H1 (cell line): Measurements from ENCODE around the gene ADSS1. TPM values are rescaled to one million over a fixed set of nuclear protein-coding genes. Genes with fewer than 3 reads are reported as not detected.

ENCODE experiments used
- CTCF ChIA-PET: fragments of 300-600 bp; sonication (Branson Sonifier 250); formaldehyde crosslinking; loops from one replicate; lab custom pipeline; 2021; ENCODE audit not compliant: partially characterized antibody; lab: Charles Lee
- POLR2A ChIA-PET: fragments of 300-600 bp; sonication (Branson Sonifier 250); formaldehyde crosslinking; loops from one replicate; lab custom pipeline; 2021; ENCODE audit warnings: inconsistent platforms; ENCODE audit not compliant: partially characterized antibody; lab: Charles Lee
- DNase-seq, 2 experiments: peaks; one replicate each; pipeline versions ENCODE4 v3.0.0 to v3.0.0-alpha.2; 2010 to 2022; ENCODE audit warnings: low spot score in 2 of 2, low read depth in 1 of 2, mixed read lengths in 1 of 2
- FAIRE-seq: peaks from 2 replicates; lab custom pipeline; 2011; peaks lifted over from hg19 to GRCh38; lab: Jason Lieb, UNC
- H2AFZ ChIP-seq: 2 replicates; pipeline ENCODE4 v1.8.1; 2012; ENCODE audit warnings: low read length, inconsistent platforms
- H2AK5ac ChIP-seq: 2 replicates; pipeline ENCODE4 v1.6.1; 2013; ENCODE audit warnings: low read depth, low read length
- H2BK120ac ChIP-seq: replicated peaks from 2 replicates; pipeline ENCODE3; 2013; ENCODE audit warnings: low read depth, low read length, inconsistent platforms
- H2BK12ac ChIP-seq: 2 replicates; pipeline ENCODE4 v1.6.1; 2013; ENCODE audit warnings: low read depth, low read length
- H2BK15ac ChIP-seq: 2 replicates; pipeline ENCODE4 v1.6.1; 2013; ENCODE audit warnings: low read length
- H2BK20ac ChIP-seq: 2 replicates; pipeline ENCODE4 v1.6.1; 2013; ENCODE audit warnings: low read length
- H2BK5ac ChIP-seq: 2 replicates; pipeline ENCODE4 v1.6.1; 2013; ENCODE audit warnings: low read depth, low read length
- H3K14ac ChIP-seq: 2 replicates; pipeline ENCODE4 v1.6.1; 2013; ENCODE audit warnings: inconsistent platforms; ENCODE audit not compliant: insufficient read length
- H3K18ac ChIP-seq: 2 replicates; pipeline ENCODE4 v1.6.1; 2013; ENCODE audit warnings: low read length; ENCODE audit errors: extremely low read depth
- H3K23ac ChIP-seq: 2 replicates; pipeline ENCODE4 v1.6.1; 2013; ENCODE audit warnings: inconsistent platforms; ENCODE audit not compliant: insufficient read length
- H3K23me2 ChIP-seq: 2 replicates; pipeline ENCODE4 v1.6.1; 2013; ENCODE audit warnings: low read depth, low read length
- H3K27ac ChIP-seq: 2 replicates; pipeline ENCODE4 v1.6.1; 2011; ENCODE audit warnings: low read depth, low read length, inconsistent platforms
- H3K27me3 ChIP-seq, 4 experiments: replicated peaks in 1 of 4; 1 replicate in 1 of 4; 2 replicates in 3 of 4; pipeline versions ENCODE4 v1.6.1 to v1.8.1; 2011 to 2013; ENCODE audit warnings: low read length in 3 of 4, mild to moderate bottlenecking in 3 of 4, inconsistent platforms in 2 of 4, mixed read lengths in 2 of 4, moderate library complexity in 1 of 4; ENCODE audit not compliant: control insufficient read depth in 3 of 4, insufficient read depth in 3 of 4; ENCODE audit errors: extremely low read depth in 1 of 4
- H3K36me3 ChIP-seq, 4 experiments: 2 replicates each; pipeline versions ENCODE4 v1.6.1 to v1.8.1; 2011 to 2013; ENCODE audit warnings: mild to moderate bottlenecking in 4 of 4, low read length in 3 of 4, moderate library complexity in 2 of 4, control low read depth in 1 of 4, inconsistent platforms in 1 of 4; ENCODE audit not compliant: insufficient read depth in 4 of 4, control insufficient read depth in 2 of 4
- H3K4ac ChIP-seq: replicated peaks from 2 replicates; pipeline ENCODE3; 2013; ENCODE audit warnings: low read length, low read depth, mixed read lengths, inconsistent platforms; ENCODE audit not compliant: insufficient read length
- H3K4me1 ChIP-seq, 4 experiments: replicated peaks in 1 of 4; 1 replicate in 1 of 4; 2 replicates in 3 of 4; pipeline versions ENCODE4 v1.6.1 to v1.8.1; 2011 to 2013; ENCODE audit warnings: low read length in 3 of 4, inconsistent platforms in 2 of 4, mixed read lengths in 1 of 4; ENCODE audit not compliant: insufficient read depth in 4 of 4, control insufficient read depth in 3 of 4
- H3K4me2 ChIP-seq, 2 experiments: 2 replicates each; pipeline versions ENCODE4 v1.6.1 to v1.8.1; 2011 to 2013; ENCODE audit warnings: low read depth in 2 of 2, low read length in 2 of 2, control low read depth in 1 of 2, inconsistent platforms in 1 of 2, mild to moderate bottlenecking in 1 of 2; ENCODE audit not compliant: insufficient read depth in 1 of 2
- H3K4me3 ChIP-seq, 4 experiments: fragments of 200-600, 300-600 bp in 1 of 4; sonication (generic), shearing (Covaris generic), sonication (Bioruptor Twin) in 1 of 4; 2 replicates each; pipeline versions ENCODE4 v1.5.1 to v1.8.1; 2011 to 2016; ENCODE audit warnings: low read length in 4 of 4, low read depth in 3 of 4, control low read depth in 2 of 4, inconsistent platforms in 2 of 4, mild to moderate bottlenecking in 2 of 4, mixed read lengths in 1 of 4, moderate library complexity in 1 of 4; ENCODE audit not compliant: insufficient read depth in 2 of 4; ENCODE audit errors: extremely low read depth in 1 of 4
- H3K56ac ChIP-seq: replicated peaks from 2 replicates; pipeline ENCODE3; 2013; ENCODE audit warnings: low read depth, mild to moderate bottlenecking, mixed read lengths, low read length, inconsistent platforms; ENCODE audit not compliant: insufficient read length
- H3K79me1 ChIP-seq: 2 replicates; pipeline ENCODE4 v1.6.1; 2013; ENCODE audit warnings: low read depth, low read length, control low read depth
- H3K79me2 ChIP-seq, 2 experiments: 2 replicates each; pipeline versions ENCODE4 v1.6.1 to v1.8.1; 2012 to 2013; ENCODE audit warnings: low read length in 2 of 2, mild to moderate bottlenecking in 2 of 2, inconsistent platforms in 1 of 2; ENCODE audit not compliant: insufficient read depth in 2 of 2, control insufficient read depth in 1 of 2
- H3K9ac ChIP-seq, 4 experiments: replicated peaks in 1 of 4; 1 replicate in 1 of 4; 2 replicates in 3 of 4; pipeline versions ENCODE4 v1.6.1 to v1.8.1; 2011 to 2013; ENCODE audit warnings: low read depth in 3 of 4, low read length in 3 of 4, control low read depth in 2 of 4, mild to moderate bottlenecking in 2 of 4, moderate library complexity in 2 of 4, inconsistent platforms in 1 of 4; ENCODE audit errors: extremely low read depth in 1 of 4
- H3K9me3 ChIP-seq, 2 experiments: 2 replicates each; pipeline versions ENCODE4 v1.6.1 to v1.8.1; 2012 to 2013; ENCODE audit warnings: mild to moderate bottlenecking in 2 of 2, moderate library complexity in 2 of 2, control low read depth in 1 of 2, inconsistent platforms in 1 of 2, low read depth in 1 of 2, low read length in 1 of 2, mixed read lengths in 1 of 2; ENCODE audit not compliant: insufficient read depth in 2 of 2
- H4K20me1 ChIP-seq, 2 experiments: replicated peaks in 1 of 2; 2 replicates each; pipeline versions ENCODE3 to v1.8.1; 2011 to 2013; ENCODE audit warnings: inconsistent platforms in 2 of 2, low read length in 2 of 2, mild to moderate bottlenecking in 1 of 2; ENCODE audit not compliant: insufficient read depth in 2 of 2, control insufficient read depth in 1 of 2
- H4K5ac ChIP-seq: 2 replicates; pipeline ENCODE4 v1.6.1; 2013; ENCODE audit warnings: low read length, low read depth, mixed read lengths, inconsistent platforms; ENCODE audit not compliant: insufficient read length
- H4K8ac ChIP-seq: 2 replicates; pipeline ENCODE4 v1.8.0; 2013; ENCODE audit warnings: mild to moderate bottlenecking, moderate library complexity, low read length, inconsistent platforms; ENCODE audit not compliant: insufficient read depth; ENCODE audit errors: extremely low read depth
- H4K91ac ChIP-seq: replicated peaks from 2 replicates; pipeline ENCODE3; 2013; ENCODE audit warnings: low read length, mixed read lengths, inconsistent platforms; ENCODE audit not compliant: insufficient read length
- CBX8 ChIP-seq: fragments of 300-800, 300-1000 bp; sonication (generic); IDR thresholded peaks from 2 replicates; pipeline ENCODE4 v1.7.1; 2016; ENCODE audit warnings: low read depth, low read length, borderline replicate concordance
- CHD2 ChIP-seq: IDR thresholded peaks from 2 replicates; pipeline ENCODE4 v1.6.1; 2012; ENCODE audit warnings: low read length, improper control_type of control experiment
- MAFK ChIP-seq: IDR thresholded peaks from 2 replicates; pipeline ENCODE4 v1.6.1; 2012; ENCODE audit warnings: low read depth, mild to moderate bottlenecking, improper control_type of control experiment, low read length
- PHF8 ChIP-seq: fragments of 200-600 bp; sonication (generic); conservative IDR thresholded peaks from 2 replicates; pipeline ENCODE4 v1.7.1; 2012; ENCODE audit warnings: low read depth, mild to moderate bottlenecking, inconsistent platforms, low read length, moderate library complexity
- POLR2AphosphoS5 ChIP-seq: IDR thresholded peaks from 2 replicates; pipeline ENCODE4 v1.6.1; 2011; ENCODE audit warnings: low read depth, low read length
- WGBS, 2 experiments: shearing (Covaris generic) in 1 of 2; methylation state at CpG; one replicate each; pipeline versions ENCODE4 v1.1.6 to v1.1.7; 2013 to 2015; ENCODE audit warnings: low lambda C conversion rate in 2 of 2, mixed read lengths in 2 of 2, inconsistent platforms in 1 of 2, low coverage in 1 of 2, missing lambda C conversion rate in 1 of 2; ENCODE audit not compliant: insufficient replicate concordance in 2 of 2, insufficient coverage in 1 of 2, insufficient read length in 1 of 2; ENCODE audit errors: extremely low coverage in 1 of 2, missing lambda C conversion rate in 1 of 2; 5-methylcytosine and 5-hydroxymethylcytosine counted together
- polyA plus RNA-seq, 7 experiments: library from polyadenylated mRNA; depleted of rRNA in 3 of 7; stranded (reverse) in 5 of 7; unstranded in 2 of 7; fragments of >200 nt in 5 of 7; fragments of 200-250 nt in 2 of 7; gene quantifications; 1 replicate in 5 of 7; 2 replicates in 1 of 7; 4 replicates in 1 of 7; pipeline versions ENCODE4 v1.2.1 to v1.2.3, GENCODE V29; 2011 to 2013; ENCODE audit warnings: missing spikeins in 2 of 7, mixed read lengths in 2 of 7
- total RNA-seq: library from RNA; stranded (reverse); fragmentation: NEBNext Ultra II Directional; extraction: Animal tissue kit (Norgen Biotek cat#: 25700); gene quantifications from 2 replicates; pipeline ENCODE4 v1.2.1, GENCODE V29; 2021
- TF ChIP-seq, protein P1 (sequence below): IDR thresholded peaks from 2 replicates; pipeline ENCODE4 v1.6.1; 2012; ENCODE audit warnings: inconsistent platforms

ADSS1 gene
- total and polyA plus RNA-seq, 2 of the 8 experiments (the other 6 are each of a cell fraction or from before 2014, with no cell fraction given) = 7.1 to 7.9 TPM

GRCh38 chr14:104721505-104722431 is 2.3 kb upstream of the ADSS1 start:
- ChIA-PET POLR2A (interaction anchor here (0.6 to 2.7 kb wide), 9 partner anchors 9 to 71 kb away, joined by 3 to 10 read pairs (median 4); partner anchors contain the start of gene SIVA1), CTCF (interaction anchor here (0.8 to 2.8 kb wide), 9 partner anchors 9 to 430 kb away, joined by 3 to 16 read pairs (median 3); no protein-coding TSS in a partner anchor)

More at GRCh38 chr14:104721505-104722431, 2.3 kb upstream of the ADSS1 start:
- Histone ChIP-seq H4K91ac (no peak overlapping the region), H2BK5ac (no peak overlapping the region), H3K18ac (no peak overlapping the region), H3K4me1 (peaks cover 0 to 18% (median 10%) of the 10 kb centered on the region in 4 experiments; a peak in 6 of 7 replicates), H3K4me2 (no peak overlapping the region), H2AFZ (no peak overlapping the region), H3K79me2 (no peaks in the 10 kb centered on the region), H4K5ac (no peak overlapping the region), H3K23me2 (peaks cover 9% of the 10 kb centered on the region; the same call in 1 of the 2 replicates), H2BK15ac (no peak overlapping the region), H3K56ac (no peak overlapping the region), H2AK5ac (no peak overlapping the region), H3K27ac (no peak overlapping the region), H3K36me3 (peaks cover 0 to 3% (median 0%) of the 10 kb centered on the region in 4 experiments; a peak in 1 of 8 replicates), H3K9ac (no peak overlapping the region), H2BK120ac (no peak overlapping the region), H2BK12ac (no peak overlapping the region), H4K20me1 (peaks cover 0 to 4% of the 10 kb centered on the region in 2 experiments), H3K23ac (no peak overlapping the region), H3K4me3 (no peak overlapping the region), H3K27me3 (no peaks in the 10 kb centered on the region; a peak in 1 of 7 replicates), H4K8ac (no peak overlapping the region; the same call in 1 of the 2 replicates), H3K79me1 (no peaks in the 10 kb centered on the region), H3K4ac (no peak overlapping the region), H3K9me3 (no peaks in the 10 kb centered on the region), H3K14ac (no peak overlapping the region), H2BK20ac (no peak overlapping the region)
- FAIRE-seq (no peak), DNase-seq (no peak)
- WGBS, 2 experiments = 90% methylated on average over 17 of the region's 18 CpGs; no CpG with 5 or more reads in 1 of the 2 experiments
- TF ChIP-seq MAFK (no peak), CHD2 (no peak), POLR2AphosphoS5 (no peak), CBX8 (no peak), PHF8 (no peak)
- TF ChIP-seq, protein P1, sequence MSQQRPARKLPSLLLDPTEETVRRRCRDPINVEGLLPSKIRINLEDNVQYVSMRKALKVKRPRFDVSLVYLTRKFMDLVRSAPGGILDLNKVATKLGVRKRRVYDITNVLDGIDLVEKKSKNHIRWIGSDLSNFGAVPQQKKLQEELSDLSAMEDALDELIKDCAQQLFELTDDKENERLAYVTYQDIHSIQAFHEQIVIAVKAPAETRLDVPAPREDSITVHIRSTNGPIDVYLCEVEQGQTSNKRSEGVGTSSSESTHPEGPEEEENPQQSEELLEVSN = no peak
